ENCODE data around the gene TOPORS.

DNA sequence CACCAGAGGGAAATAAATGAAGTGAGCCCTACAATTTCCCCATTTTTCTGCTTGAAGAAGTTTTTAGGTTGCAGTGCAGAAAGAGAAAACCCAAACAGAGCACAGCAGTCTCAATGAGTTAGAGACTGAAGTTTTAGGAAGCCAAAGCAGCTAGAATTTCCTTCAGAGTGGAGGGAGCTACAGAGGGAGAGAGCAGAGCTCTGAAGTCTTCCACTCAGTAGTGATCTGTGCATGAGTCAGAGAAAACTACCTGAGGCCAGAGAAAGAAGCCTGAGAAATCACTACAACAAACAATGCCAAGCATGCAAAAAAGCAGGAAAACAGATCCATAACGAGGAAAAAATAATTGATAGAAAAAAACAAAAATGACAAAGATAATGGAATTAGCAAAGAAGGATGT, 38.5 kb upstream of the TOPORS start:
- TF ChIP-seq, protein P1, sequence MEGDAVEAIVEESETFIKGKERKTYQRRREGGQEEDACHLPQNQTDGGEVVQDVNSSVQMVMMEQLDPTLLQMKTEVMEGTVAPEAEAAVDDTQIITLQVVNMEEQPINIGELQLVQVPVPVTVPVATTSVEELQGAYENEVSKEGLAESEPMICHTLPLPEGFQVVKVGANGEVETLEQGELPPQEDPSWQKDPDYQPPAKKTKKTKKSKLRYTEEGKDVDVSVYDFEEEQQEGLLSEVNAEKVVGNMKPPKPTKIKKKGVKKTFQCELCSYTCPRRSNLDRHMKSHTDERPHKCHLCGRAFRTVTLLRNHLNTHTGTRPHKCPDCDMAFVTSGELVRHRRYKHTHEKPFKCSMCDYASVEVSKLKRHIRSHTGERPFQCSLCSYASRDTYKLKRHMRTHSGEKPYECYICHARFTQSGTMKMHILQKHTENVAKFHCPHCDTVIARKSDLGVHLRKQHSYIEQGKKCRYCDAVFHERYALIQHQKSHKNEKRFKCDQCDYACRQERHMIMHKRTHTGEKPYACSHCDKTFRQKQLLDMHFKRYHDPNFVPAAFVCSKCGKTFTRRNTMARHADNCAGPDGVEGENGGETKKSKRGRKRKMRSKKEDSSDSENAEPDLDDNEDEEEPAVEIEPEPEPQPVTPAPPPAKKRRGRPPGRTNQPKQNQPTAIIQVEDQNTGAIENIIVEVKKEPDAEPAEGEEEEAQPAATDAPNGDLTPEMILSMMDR (IDR thresholded peaks at IDR 0.05), result no peak
- TF ChIP-seq SMC3 (IDR thresholded peaks at IDR 0.05; ENCODE audit: low read depth, low read length) (no peak), JUND (IDR thresholded peaks at IDR 0.05) (no peak), GATA2 (CRISPR knock-in tag; IDR thresholded peaks at IDR 0.05) (no peak), MXI1 (IDR thresholded peaks at IDR 0.05; ENCODE audit: low read depth, low read length) (no peak), EP300 (IDR thresholded peaks at IDR 0.05; ENCODE audit: borderline replicate concordance in 1 of 2, low read depth in 1 of 2, low read length in 1 of 2) (no peak), TEAD4 (IDR thresholded peaks at IDR 0.05; ENCODE audit: borderline replicate concordance, insufficient read depth) (no peak)
- TF ChIP-seq, protein P2, sequence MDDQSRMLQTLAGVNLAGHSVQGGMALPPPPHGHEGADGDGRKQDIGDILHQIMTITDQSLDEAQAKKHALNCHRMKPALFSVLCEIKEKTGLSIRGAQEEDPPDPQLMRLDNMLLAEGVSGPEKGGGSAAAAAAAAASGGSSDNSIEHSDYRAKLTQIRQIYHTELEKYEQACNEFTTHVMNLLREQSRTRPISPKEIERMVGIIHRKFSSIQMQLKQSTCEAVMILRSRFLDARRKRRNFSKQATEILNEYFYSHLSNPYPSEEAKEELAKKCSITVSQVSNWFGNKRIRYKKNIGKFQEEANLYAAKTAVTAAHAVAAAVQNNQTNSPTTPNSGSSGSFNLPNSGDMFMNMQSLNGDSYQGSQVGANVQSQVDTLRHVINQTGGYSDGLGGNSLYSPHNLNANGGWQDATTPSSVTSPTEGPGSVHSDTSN (IDR thresholded peaks at IDR 0.05), result no peak
- TF ChIP-seq, protein P3, sequence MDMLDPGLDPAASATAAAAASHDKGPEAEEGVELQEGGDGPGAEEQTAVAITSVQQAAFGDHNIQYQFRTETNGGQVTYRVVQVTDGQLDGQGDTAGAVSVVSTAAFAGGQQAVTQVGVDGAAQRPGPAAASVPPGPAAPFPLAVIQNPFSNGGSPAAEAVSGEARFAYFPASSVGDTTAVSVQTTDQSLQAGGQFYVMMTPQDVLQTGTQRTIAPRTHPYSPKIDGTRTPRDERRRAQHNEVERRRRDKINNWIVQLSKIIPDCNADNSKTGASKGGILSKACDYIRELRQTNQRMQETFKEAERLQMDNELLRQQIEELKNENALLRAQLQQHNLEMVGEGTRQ (IDR thresholded peaks at IDR 0.05; ENCODE audit: borderline replicate concordance, low read depth, low read length), result no peak
- TF ChIP-seq, protein P4, sequence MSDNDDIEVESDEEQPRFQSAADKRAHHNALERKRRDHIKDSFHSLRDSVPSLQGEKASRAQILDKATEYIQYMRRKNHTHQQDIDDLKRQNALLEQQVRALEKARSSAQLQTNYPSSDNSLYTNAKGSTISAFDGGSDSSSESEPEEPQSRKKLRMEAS (IDR thresholded peaks at IDR 0.05; ENCODE audit: low read depth), result no peak

Measured in SK-N-SH (cell line).